B cell (primary cell): ENCODE results near the gene NDOR1. TPM values are rescaled to one million over a fixed set of nuclear protein-coding genes. Genes with fewer than 3 reads are reported as not detected.

ENCODE experiments used
- ATAC-seq: fragments of 200-7000 bp; cut with Tn5 transposase; one replicate; pipeline ENCODE4 v1.10.0; 2021; ENCODE audit warnings: low read depth, mild to moderate bottlenecking, moderate number of reproducible peaks, moderate library complexity
- CTCF ChIA-PET: fragments of 350-600 bp; sonication (Branson Sonifier 250); formaldehyde crosslinking; loops from one replicate; lab custom pipeline; 2021; ENCODE audit warnings: antibody characterized with exemption, inconsistent platforms; lab: Charles Lee
- POLR2A ChIA-PET: fragments of 350-600 bp; sonication (Branson Sonifier 250); formaldehyde crosslinking; loops from one replicate; lab custom pipeline; 2021; ENCODE audit warnings: antibody characterized with exemption; lab: Charles Lee
- DNase-seq: peaks from one replicate; pipeline ENCODE4 v3.0.0; 2013
- H2AFZ ChIP-seq: 2 replicates; pipeline ENCODE4 v1.6.1; 2012; ENCODE audit warnings: mild to moderate bottlenecking, low read depth, low read length; ENCODE audit not compliant: insufficient read depth, poor library complexity, severe bottlenecking
- H3K27ac ChIP-seq, 2 donors: 1 replicate in 1 of 2; 2 replicates in 1 of 2; pipeline ENCODE4 v1.5.1; 2012 to 2013; ENCODE audit warnings: low read length in 2 of 2, mild to moderate bottlenecking in 2 of 2, moderate library complexity in 1 of 2
- H3K27me3 ChIP-seq, 4 experiments: fragments of 200-600 bp in 1 of 4; sonication (generic) in 1 of 4; replicated peaks in 1 of 4; 1 replicate in 2 of 4; 2 replicates in 2 of 4; pipeline versions ENCODE4 v1.6.1 to v1.7.0; 2013 to 2016; ENCODE audit warnings: low read length in 3 of 4, mild to moderate bottlenecking in 2 of 4, mixed read lengths in 1 of 4, moderate library complexity in 1 of 4; ENCODE audit not compliant: insufficient read depth in 4 of 4, control insufficient read depth in 3 of 4; ENCODE audit errors: control extremely low read depth in 1 of 4
- H3K36me3 ChIP-seq, 2 experiments: replicated peaks in 1 of 2; 1 replicate in 1 of 2; 2 replicates in 1 of 2; pipeline versions ENCODE4 v1.6.1 to v1.7.1; 2013; ENCODE audit warnings: low read length in 1 of 2; ENCODE audit not compliant: insufficient read depth in 2 of 2, control insufficient read depth in 1 of 2; ENCODE audit errors: control extremely low read depth in 1 of 2, extremely low read depth in 1 of 2
- H3K4me1 ChIP-seq, 2 donors: fragments of 200-600 bp in 1 of 2; sonication (generic) in 1 of 2; 1 replicate in 1 of 2; 2 replicates in 1 of 2; pipeline versions ENCODE4 v1.5.1 to v1.6.1; 2013 to 2017; ENCODE audit warnings: low read length in 2 of 2; ENCODE audit not compliant: control insufficient read depth in 2 of 2, insufficient read depth in 2 of 2
- H3K4me2 ChIP-seq: replicated peaks from 2 replicates; pipeline ENCODE3; 2012; ENCODE audit warnings: mild to moderate bottlenecking, low read depth, low read length; ENCODE audit not compliant: poor library complexity, severe bottlenecking
- H3K4me3 ChIP-seq, 5 experiments: fragments of 200-600 bp in 1 of 5; sonication (generic) in 1 of 5; 1 replicate in 3 of 5; 2 replicates in 2 of 5; pipeline versions ENCODE4 v1.5.1 to v1.7.0; 2011 to 2016; ENCODE audit warnings: low read length in 4 of 5, mild to moderate bottlenecking in 4 of 5, low read depth in 2 of 5, control low read depth in 1 of 5, moderate library complexity in 1 of 5; ENCODE audit not compliant: insufficient read depth in 1 of 5; ENCODE audit errors: control extremely low read depth in 1 of 5, extremely low read depth in 1 of 5
- H3K79me2 ChIP-seq: fragments of 200-600 bp; sonication (generic); one replicate; pipeline ENCODE4 v1.6.0; 2016; ENCODE audit warnings: low read length; ENCODE audit not compliant: control insufficient read depth, insufficient read depth
- H3K9ac ChIP-seq: fragments of 200-600 bp; sonication (generic); 2 replicates; pipeline ENCODE4 v1.6.1; 2017; ENCODE audit warnings: mild to moderate bottlenecking, low read length, moderate library complexity
- H3K9me3 ChIP-seq, 3 donors: one replicate each; pipeline versions ENCODE4 v1.6.1 to v1.7.1; 2013; ENCODE audit warnings: low read length in 2 of 3; ENCODE audit not compliant: control insufficient read depth in 2 of 3, insufficient read depth in 1 of 3; ENCODE audit errors: control extremely low read depth in 1 of 3
- H4K20me1 ChIP-seq: 2 replicates; pipeline ENCODE4 v1.6.0; 2012; ENCODE audit warnings: mild to moderate bottlenecking, low read length; ENCODE audit not compliant: insufficient read depth, control insufficient read depth, poor library complexity, severe bottlenecking
- H3K27ac Mint-ChIP-seq: one replicate; pipeline ENCODE4 v1.8.0; 2021; ENCODE audit warnings: mixed read lengths
- H3K27me3 Mint-ChIP-seq: one replicate; pipeline ENCODE4 v1.8.0; 2021; ENCODE audit warnings: mixed read lengths
- H3K4me1 Mint-ChIP-seq: one replicate; pipeline ENCODE4 v1.8.0; 2021; ENCODE audit warnings: mixed read lengths
- H3K4me3 Mint-ChIP-seq: one replicate; pipeline ENCODE4 v1.8.0; 2021; ENCODE audit warnings: mixed read lengths
- H3K9me3 Mint-ChIP-seq: one replicate; pipeline ENCODE4 v1.8.0; 2022; ENCODE audit warnings: mixed read lengths; ENCODE audit not compliant: insufficient read depth
- EZH2 ChIP-seq: IDR thresholded peaks from 2 replicates; pipeline ENCODE4 v1.6.1; 2012; ENCODE audit warnings: borderline replicate concordance, low read depth, mild to moderate bottlenecking, moderate library complexity, low read length; ENCODE audit not compliant: insufficient read depth, poor library complexity, severe bottlenecking
- WGBS: methylation state at CpG from one replicate; pipeline ENCODE4 v1.1.5; 2013; ENCODE audit warnings: missing lambda C conversion rate; ENCODE audit not compliant: insufficient coverage; 5-methylcytosine and 5-hydroxymethylcytosine counted together
- intact Hi-C: fragments of 100-400 bp; cut with micrococcal nuclease; formaldehyde crosslinking; loops from one replicate; pipeline ENCODE4 v1.10.0; 2022
- polyA plus RNA-seq: library from polyadenylated mRNA; depleted of rRNA; stranded (reverse); fragments of >200 nt; gene quantifications from 2 replicates; pipeline ENCODE4 v1.2.3, GENCODE V29; 2012
- total RNA-seq, 2 donors: library from RNA; stranded (reverse); fragments of 120-200 nt in 1 of 2; gene quantifications; 1 replicate in 1 of 2; 2 replicates in 1 of 2; pipeline versions ENCODE4 v1.2.3 to v1.2.4, GENCODE V29; 2013 to 2022
- TF ChIP-seq, protein P1 (sequence below): fragments of 200-600 bp; IDR thresholded peaks from one replicate; pipeline ENCODE4 v1.8.0; 2022; ENCODE audit warnings: antibody characterized with exemption, mild to moderate bottlenecking

NDOR1 gene
- total and polyA plus RNA-seq, 2 donors (not counting 1 experiment from before 2014, with no cell fraction given): 36.4 to 40.9 TPM

DNA sequence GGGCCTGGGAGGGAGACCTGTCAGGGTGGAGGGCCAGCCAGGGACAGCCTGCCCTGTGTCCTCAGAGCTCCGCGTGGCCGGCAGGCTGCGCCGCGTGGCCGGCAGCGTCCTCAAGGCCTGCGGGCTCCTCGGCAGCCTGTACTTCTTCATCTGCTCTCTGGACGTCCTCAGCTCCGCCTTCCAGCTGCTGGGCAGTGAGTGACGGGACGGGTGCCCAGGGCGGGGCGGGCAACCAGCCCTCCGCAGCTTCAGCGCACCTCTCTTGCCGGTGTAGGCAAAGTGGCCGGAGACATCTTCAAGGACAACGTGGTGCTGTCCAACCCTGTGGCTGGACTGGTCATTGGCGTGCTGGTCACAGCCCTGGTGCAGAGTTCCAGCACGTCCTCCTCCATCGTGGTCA, 27.0 kb downstream of the NDOR1 start:
- no peak for DNase-seq
- Histone ChIP-seq H3K9ac (no peak overlapping the region), H2AFZ (no peak overlapping the region), H3K79me2 (peaks cover 9% of the 10 kb centered on the region), H4K20me1 (peaks cover under 1% of the 10 kb centered on the region), H3K4me3 (no peak overlapping the region), H3K4me1 (peaks cover 31 to 37% of the 10 kb centered on the region in 2 donors), H3K36me3 (no peaks in the 10 kb centered on the region), H3K4me2 (no peak overlapping the region), H3K9me3 (peaks cover 0 to 3% (median 0%) of the 10 kb centered on the region in 3 donors), H3K27me3 (peaks cover 0 to 30% (median 2%) of the 10 kb centered on the region in 4 experiments), H3K27ac (no peak overlapping the region)
- Mint-ChIP-seq H3K4me1 (peaks cover 26% of the 10 kb centered on the region), H3K27ac (no peak overlapping the region), H3K9me3 (no peaks in the 10 kb centered on the region), H3K27me3 (peaks cover 3% of the 10 kb centered on the region), H3K4me3 (no peak overlapping the region)
- WGBS: 95% methylated on average over 24 of the region's 24 CpGs
- no peak for ATAC-seq
- ChIA-PET POLR2A (no interaction called here), CTCF (no interaction called here)
- intact Hi-C loops: no loop called here
- no peak for TF ChIP-seq EZH2
- TF ChIP-seq, protein P1, sequence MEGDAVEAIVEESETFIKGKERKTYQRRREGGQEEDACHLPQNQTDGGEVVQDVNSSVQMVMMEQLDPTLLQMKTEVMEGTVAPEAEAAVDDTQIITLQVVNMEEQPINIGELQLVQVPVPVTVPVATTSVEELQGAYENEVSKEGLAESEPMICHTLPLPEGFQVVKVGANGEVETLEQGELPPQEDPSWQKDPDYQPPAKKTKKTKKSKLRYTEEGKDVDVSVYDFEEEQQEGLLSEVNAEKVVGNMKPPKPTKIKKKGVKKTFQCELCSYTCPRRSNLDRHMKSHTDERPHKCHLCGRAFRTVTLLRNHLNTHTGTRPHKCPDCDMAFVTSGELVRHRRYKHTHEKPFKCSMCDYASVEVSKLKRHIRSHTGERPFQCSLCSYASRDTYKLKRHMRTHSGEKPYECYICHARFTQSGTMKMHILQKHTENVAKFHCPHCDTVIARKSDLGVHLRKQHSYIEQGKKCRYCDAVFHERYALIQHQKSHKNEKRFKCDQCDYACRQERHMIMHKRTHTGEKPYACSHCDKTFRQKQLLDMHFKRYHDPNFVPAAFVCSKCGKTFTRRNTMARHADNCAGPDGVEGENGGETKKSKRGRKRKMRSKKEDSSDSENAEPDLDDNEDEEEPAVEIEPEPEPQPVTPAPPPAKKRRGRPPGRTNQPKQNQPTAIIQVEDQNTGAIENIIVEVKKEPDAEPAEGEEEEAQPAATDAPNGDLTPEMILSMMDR: no peak

DNA sequence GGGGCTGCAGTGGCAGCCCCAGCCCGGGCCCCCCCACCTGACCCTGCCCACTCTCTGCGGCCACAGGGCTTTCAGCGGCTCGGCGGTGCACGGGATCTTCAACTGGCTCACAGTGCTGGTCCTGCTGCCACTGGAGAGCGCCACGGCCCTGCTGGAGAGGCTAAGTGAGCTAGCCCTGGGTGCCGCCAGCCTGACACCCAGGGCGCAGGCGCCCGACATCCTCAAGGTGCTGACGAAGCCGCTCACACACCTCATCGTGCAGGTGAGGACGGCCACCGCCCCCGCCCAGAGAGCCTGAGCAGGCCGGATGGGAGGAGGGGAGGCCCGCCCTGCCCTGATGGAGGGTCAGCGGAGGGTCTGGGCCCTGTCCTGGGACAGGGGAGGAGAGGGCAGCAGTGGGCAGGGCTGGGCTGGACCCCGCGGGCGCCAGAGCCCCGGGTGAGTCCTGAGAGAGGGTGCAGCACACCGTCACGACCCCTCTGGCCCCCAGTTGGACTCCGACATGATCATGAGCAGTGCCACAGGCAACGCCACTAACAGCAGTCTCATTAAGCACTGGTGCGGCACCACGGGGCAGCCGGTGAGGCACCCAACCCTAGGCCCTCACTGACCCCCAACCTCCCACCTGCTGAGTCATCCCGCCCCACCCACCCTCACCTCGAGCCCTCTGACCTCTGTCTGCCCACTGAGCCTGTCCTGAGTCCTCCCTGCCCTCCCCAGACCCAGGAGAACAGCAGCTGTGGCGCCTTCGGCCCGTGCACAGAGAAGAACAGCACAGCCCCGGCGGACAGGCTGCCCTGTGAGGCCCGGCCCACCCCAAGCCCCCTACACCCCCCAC, 27.9 kb downstream of the NDOR1 start:
- no peak for DNase-seq
- H3K4me2 ChIP-seq: no peak overlapping the region
- intact Hi-C loops: no loop called here
- no peaks in the 10 kb centered on the region for H3K36me3 ChIP-seq
- no peak overlapping the region for H3K27ac ChIP-seq
- peaks cover 9% of the 10 kb centered on the region for H4K20me1 ChIP-seq
- ChIA-PET CTCF (no interaction called here), POLR2A (interaction anchor here (0.6 kb wide), 1 partner anchor 501 kb away, joined by 5 read pairs; no protein-coding TSS in a partner anchor)
- no peaks in the 10 kb centered on the region for H3K9me3 Mint-ChIP-seq
- H3K4me1 Mint-ChIP-seq: peaks cover 28% of the 10 kb centered on the region
- no peak overlapping the region for H3K4me3 ChIP-seq
- TF ChIP-seq, protein P1: no peak
- TF ChIP-seq EZH2: no peak
- peaks cover 0 to 26% (median 2%) of the 10 kb centered on the region in 4 experiments for H3K27me3 ChIP-seq
- no peak overlapping the region for H3K4me3 Mint-ChIP-seq
- 83% methylated on average over 35 of the region's 40 CpGs for WGBS
- no peak overlapping the region for H2AFZ ChIP-seq
- H3K9me3 ChIP-seq: peaks cover 0 to 3% (median 0%) of the 10 kb centered on the region in 3 donors
- peaks cover 17% of the 10 kb centered on the region for H3K79me2 ChIP-seq
- no peak overlapping the region for H3K27ac Mint-ChIP-seq
- ATAC-seq: no peak
- H3K4me1 ChIP-seq: peaks cover 30 to 44% of the 10 kb centered on the region in 2 donors
- H3K27me3 Mint-ChIP-seq: no peaks in the 10 kb centered on the region
- no peak overlapping the region for H3K9ac ChIP-seq
